ENCODE data around the gene ARFGEF3.

GRCh38 chr6:138255443-138255842, 93.7 kb downstream of the ARFGEF3 start:
- TF ChIP-seq CTCF (conservative IDR thresholded peaks at IDR 0.05 in 1 of 2, IDR thresholded peaks at IDR 0.05 in 1 of 2; ENCODE audit: low read depth in 1 of 2, low read length in 2 of 2) (no peak), EZH2 (IDR thresholded peaks at IDR 0.05; ENCODE audit: low read length, missing control alignments) (no peak)
